Measurements from ENCODE around the gene ISX.

ISX gene

DNA sequence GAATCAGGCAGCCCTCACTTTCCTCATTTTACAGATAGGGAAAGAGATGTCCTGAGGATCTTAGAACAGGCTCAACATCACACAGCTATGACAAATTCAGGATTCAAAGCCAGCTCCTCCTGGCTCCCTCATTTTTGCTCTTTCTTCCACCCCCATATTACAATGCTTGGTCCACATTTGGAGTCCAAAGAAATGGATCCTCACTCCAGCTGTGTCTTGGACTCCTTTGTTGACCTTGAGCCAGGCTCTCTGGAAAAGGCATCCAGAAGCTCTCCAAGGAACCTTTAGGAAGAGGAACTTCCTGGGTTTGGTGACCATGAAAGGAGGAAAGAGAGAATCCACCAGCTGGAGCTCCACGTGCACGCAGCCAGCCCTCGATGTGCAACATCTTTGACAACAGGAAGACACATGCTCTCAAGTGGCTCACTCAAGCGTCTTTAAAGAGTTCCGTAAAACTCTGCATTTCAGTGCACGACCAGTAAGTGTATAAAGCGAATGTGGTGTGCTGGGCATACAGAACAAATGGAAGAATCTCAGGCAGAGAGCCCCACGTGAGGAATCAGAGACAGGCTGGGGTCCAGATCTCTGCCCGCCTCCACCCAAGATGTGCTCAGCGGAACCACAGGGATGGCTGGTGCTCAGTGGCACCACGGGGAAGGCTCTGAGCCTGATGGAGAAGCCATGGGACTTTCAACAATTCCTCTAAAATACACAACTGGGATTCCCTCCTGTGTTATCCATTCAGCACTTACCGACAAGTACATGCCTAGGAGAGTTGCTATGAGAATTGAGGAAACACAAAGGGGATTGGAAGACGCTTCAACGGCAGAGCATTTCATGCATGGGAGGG lies 48.4 kb downstream of the ISX start:
- DNase-seq, result no peak

DNA sequence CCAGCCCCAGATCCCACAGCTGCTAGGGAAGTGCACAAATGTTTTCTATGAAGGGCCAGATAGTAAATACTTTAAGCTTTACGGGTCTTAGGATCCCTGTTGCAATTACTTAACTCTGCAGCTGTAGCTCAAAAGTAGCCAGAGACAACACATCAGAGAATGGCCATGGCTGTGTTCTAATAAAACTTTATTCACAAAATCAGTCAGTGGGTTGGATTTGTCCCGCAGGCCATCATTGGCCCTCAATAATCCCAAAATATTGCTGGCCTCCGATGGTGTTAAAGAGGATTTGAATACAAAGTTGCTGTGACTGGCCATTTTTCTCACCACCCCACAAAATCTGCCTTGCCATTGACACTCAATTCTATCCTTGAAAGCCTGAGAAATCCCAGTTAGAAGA lies 49.6 kb downstream of the ISX start:
- DNase-seq, result no peak

DNA sequence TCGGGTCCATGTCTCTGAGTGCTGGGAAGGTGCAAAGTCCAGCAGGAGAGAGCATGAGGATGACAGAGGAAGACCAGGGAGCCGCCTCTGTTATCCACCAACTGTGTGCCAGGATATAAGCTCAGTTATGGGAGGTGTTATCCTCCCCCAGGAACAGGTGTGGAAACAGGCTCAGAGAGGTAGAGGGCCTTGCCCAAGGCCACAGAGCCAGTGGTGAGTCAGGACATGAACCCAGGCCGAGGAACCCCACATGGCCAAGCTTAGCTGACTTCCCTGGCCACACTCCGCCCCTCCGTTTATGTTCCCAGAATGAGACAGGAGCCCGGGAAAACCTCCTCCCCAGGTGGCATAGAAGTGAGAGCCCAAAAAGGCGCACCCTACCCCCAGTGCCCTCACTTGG lies 50.3 kb downstream of the ISX start:
- no peak for DNase-seq

DNA sequence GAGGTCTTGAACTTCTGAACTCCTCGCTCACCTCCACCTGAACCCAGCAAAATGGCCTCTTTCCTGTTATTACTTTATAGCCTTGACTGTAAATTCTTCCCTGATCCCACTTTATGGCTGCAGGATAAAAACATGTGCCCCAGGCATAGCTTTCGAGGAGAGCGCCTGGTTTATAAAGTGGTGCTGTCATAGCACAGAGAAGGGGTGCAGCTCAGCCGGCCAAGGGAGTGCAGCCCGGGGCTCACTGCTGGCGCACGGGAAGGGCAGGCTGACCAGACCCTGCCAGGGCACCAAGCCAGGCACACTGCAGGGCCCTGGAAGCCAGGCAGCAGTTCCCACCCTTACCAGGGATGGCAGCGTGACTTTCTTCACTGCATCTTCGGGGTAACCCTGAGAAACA lies 50.9 kb downstream of the ISX start:
- DNase-seq, result no peak

DNA sequence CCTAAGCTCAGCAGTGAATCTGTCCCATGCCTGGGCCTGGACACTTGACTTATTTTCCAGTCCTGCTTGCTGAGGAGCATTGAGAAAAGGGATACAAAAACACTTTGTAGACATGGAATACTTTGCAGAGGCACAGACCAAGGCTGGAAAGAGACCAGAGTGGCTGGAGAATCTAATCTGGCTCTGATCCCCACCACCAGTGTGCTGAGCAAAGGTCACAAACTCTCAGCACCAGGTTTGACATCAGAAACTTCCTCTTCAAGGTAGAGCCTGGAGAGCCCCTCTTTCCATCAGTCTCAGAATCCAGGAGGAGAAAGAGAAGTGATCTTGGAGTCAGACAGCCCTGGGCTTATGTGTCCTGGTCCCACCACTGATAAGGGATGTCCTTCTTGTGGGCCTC lies 53.5 kb downstream of the ISX start:
- no peak for DNase-seq

DNA sequence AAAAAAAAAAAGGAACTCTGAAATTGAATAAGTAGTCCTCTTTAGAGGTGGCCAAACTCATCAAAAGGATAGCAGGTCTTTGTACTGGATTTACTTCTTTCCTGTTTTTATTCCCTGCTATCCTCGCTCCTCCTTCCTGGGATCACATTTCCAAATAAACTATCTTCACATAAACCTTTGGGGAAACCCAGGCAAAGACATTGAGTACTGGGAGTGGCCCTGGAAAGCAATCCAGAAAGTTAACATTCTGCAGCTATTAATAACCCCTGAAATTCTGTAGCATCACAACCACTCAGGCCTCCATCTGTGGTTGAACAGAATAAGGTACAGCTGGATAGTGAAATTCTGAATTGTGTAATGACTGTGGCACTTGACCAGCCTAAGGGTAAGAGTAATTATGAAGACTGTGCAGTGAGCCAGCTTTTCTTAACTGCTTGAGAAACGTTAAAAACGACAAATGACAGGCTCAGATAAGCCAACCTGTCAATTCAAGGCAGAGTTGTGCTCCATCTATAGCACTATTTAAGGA lies 58.8 kb downstream of the ISX start:
- DNase-seq, result no peak

DNA sequence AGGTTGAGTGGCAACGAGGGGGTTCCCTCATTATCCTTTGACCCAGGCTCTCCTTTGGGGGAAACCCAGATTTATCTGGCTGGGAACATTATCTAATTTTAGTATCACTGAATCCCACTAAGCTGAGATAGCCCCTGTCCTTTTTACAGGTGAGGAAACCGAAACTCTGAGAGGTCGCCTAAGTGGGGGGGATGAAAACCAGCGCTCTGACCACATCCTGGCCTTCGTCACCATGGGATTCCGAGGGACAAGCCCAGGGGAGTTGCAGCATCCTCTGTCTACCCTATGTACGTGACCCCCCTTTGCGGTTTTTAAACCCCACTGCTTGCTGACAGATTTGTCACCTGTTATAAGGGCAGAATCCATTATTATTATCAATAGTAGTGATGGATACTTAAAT lies 61.0 kb downstream of the ISX start:
- DNase-seq, result no peak

DNA sequence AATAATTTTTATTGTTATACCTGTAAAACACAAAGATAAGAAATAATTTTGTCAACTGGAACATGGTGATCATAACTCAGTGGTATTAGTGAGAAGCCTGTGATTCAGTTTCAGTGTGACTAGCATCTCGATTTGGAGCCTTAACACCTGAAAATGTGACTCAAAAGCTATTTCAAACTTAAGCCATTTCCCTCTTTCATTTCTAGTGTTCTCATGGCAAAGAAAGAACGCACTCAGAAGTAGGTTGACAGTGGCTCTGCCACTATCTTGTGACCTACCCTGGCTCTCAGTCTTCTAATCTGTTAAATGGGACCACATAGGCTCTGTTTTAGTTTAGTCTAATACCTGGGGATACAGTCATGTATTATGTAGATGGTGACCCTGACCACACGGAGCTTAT lies 62.7 kb downstream of the ISX start:
- DNase-seq, result no peak

DNA sequence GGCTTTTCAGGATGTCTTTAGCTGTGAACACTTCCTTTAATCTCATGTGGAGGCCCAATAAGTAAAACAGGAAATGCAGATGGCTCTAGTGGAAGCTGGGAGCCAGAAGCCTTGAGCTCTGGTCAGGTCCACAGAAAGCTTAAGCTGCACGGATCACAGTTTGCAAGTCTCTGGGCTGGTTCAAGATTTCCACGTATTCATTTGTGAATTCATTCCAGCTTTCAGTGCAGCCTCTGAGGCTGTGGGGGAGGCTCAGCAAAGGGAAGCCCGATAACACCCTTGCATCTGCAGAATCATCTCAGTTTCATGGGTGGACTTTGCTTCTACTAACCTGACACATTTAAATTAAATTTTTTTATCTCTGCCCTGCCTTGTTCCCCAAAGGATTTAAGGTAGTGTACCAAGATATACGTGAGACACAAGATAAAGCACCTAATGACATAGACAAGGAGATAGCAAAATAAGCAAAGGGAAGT lies 65.6 kb downstream of the ISX start:
- no peak for DNase-seq

DNA sequence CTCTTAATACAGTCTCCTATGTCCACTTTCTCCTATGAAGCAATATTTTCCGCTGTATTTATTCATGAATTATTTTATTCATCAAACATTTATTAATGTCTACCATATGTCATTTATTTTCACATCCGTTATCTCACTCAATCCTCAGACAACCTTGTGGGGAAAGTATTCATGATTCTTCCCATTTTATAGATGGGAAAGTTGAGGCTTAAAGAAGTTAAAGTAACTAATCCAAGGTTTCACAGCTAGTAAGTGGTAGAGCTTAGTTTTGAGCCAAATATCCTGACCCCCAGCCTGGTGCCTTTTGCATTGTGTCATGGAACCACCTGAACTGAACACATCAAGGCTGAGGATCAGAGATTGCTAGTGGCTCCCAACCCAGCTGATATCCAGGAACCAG lies 66.6 kb downstream of the ISX start:
- DNase-seq, result no peak

DNA sequence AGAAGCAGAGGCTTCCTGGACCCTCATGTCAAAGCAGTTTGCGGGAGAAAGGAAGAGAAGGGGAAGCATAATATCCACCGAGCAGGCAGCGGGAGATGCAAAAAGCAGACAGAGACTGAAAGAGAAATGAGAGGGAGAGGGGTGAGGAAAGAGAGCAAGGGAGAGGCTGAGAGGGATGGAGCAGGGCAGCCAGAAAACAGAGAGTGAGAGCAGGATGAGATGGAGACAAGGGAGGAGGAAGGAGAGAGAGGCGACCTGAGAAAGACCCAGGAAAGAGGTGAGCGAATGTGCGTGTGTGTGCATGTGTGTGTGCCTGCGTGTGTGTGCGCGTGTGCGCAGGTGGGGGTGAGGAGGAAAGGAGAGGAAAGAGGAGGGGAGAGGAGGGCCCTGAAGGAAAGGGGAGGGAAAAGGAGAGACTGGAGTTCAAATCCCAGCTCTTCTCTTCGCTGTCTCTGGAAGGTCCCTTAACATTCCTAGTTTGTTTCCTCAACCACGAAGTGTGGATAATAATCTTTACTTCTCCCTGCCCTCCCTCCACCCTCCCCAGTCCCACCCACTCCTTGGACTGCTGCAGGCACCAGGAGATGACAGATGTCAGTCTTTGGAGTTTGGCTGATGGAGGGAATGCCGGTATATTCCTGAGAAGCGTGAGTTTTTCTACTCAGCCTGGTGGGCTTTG lies 67.9 kb downstream of the ISX start:
- DNase-seq, result no peak

DNA sequence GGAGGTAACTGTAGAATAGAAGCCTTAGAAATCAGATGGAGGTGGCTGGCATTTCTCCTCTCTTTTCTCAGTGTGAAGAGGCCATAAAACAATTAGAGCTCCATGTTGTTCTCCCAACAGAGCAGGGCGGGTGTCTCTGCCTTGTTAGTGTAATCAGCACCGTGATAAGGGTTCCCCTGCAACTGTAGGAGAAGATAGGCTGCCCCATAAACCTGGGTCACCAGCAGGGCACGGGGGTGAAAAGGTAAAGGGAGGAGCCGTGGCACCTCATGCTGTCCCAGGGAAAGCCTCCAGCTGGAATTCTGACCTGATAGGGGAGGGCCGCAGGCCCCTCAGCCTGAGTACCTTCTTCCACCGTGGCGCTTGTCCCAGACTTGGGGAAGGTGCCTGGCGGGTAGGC lies 68.7 kb downstream of the ISX start:
- DNase-seq, result no peak

DNA sequence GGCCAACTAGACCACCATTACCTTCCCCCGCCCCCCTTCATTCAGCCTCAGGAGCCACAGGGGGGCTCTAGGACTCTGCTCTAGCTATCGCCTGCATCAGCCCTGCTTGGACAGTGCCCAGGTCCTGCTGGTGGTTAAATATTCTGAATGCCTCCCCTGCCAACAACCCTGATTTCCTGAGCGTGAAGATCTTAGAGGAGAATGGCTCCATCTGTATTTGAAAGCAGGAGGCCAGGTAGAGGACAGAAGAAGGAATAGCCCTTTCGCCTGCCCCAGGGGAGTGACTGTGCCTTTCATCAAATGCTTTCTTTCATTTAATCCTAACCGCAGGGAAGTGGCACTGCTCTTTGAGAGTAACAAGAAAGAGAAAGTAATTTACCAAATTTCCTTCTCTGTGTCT lies 69.2 kb downstream of the ISX start:
- DNase-seq, result no peak
